ENCODE data around the gene C11orf54.
"Not testable (repeated sequence)": the region's sequence is repeated elsewhere in the genome, so short reads cannot be mapped to it uniquely, and the experiment has no call there.

The C11orf54 gene

DNA sequence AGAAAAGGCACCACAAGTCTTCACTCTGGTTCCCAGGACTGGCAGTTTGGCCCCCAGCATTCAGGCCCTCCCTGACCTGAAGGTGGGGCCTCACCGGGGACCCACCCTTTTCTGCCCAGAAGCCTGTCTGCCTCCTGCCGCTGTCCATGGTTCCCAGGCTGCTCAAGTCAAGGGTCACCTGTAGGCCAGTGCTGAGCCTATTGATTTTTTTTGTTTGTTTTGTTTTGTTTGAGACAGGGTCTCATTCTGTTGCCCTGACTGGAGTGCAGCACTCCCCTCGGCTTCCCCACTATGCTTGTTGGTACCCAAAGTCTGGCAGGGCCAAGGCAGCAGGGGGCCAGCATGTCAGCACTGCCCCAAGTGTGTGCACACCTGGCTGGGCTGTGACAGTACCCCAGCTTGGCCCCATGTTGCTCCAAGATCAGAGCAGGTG is 31.6 kb downstream of the C11orf54 start:
- no peak overlapping the region for H3K4me3 ChIP-seq (ENCODE audit: low read depth, low read length)
- ChIA-PET POLR2A (interaction anchor here (2.4 kb wide), 1 partner anchor 32 kb away, joined by 8 read pairs; the partner anchor contains the start of genes C11orf54 and TAF1D), CTCF (interaction anchor here (1.3 kb wide), 1 partner anchor 11 kb away, joined by 3 read pairs; the partner anchor contains the start of gene MED17)
- no peak for TF ChIP-seq CTCF (IDR thresholded peaks at IDR 0.05; ENCODE audit: insufficient read depth, low read length, missing control alignments)
- DNase-seq (ENCODE audit: low read depth, low spot score) = no peak

- ChIA-PET CTCF (no interaction called here), POLR2A (no interaction called here)
- no peak for TF ChIP-seq CTCF (IDR thresholded peaks at IDR 0.05; ENCODE audit: insufficient read depth, low read length, missing control alignments)
- no peak for DNase-seq (ENCODE audit: low read depth, low spot score)
- no peak overlapping the region for H3K4me3 ChIP-seq (ENCODE audit: low read depth, low read length)
These were observed 32.2 kb downstream of the C11orf54 start for GRCh38 chr11:93773601-93774200.

DNA sequence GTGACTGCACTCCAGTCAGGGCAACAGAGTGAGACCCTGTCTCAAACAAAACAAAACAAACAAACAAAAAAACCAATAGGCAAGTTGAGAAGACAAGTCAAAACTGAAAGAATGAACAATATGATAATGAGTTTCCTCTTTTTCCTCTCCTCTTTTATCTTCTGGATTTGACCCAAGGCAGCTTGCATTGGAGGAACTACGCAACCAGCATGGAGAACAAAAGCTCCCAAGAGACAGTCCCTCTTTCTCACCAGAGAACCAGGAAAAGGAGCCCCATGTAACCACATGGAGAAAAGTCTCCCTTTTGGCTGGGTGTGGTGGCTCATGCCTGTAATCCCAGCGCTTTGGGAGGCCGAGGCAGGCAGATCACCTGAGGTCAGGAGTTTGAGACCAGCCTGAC is 33.1 kb downstream of the C11orf54 start:
- DNase-seq (ENCODE audit: low read depth, low spot score); POLR2A ChIA-PET; H3K4me3 ChIP-seq (ENCODE audit: low read depth, low read length): not testable (repeated sequence)
- CTCF ChIA-PET = interaction anchor here (1.1 to 1.2 kb wide), 2 partner anchors 9 to 16 kb away, joined by 3 read pairs; partner anchors contain the start of gene MED17

- CTCF ChIA-PET = interaction anchor here (0.7 to 1.3 kb wide), 4 partner anchors 8 to 730 kb away, joined by 3 read pairs; partner anchors contain the start of gene MED17
- no peak for TF ChIP-seq CTCF (IDR thresholded peaks at IDR 0.05; ENCODE audit: insufficient read depth, low read length, missing control alignments)
- POLR2A ChIA-PET = no interaction called here
- no peak for DNase-seq (ENCODE audit: low read depth, low spot score)
- no peak overlapping the region for H3K4me3 ChIP-seq (ENCODE audit: low read depth, low read length)
These were observed 33.8 kb downstream of the C11orf54 start for GRCh38 chr11:93775289-93775688.

DNA sequence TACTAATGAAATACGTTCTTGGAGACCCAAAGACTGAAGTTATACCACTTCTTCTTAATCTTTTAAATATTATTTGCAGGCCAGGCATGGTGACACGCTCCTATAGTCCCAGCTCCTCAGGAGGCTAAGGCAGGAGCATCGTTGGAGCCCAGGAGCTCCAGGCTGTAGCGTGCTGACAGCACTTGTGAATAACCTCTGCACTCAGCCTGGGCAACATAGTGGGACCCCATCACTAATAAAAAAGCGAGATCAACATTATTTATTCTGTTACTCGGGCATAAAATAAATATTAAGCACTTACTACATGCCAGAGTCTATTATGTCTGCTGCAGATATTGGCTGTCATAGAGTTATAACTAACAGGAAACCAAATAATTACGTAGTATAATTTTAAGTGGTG is 41.9 kb downstream of the C11orf54 start:
- no peak for TF ChIP-seq CTCF (IDR thresholded peaks at IDR 0.05; ENCODE audit: insufficient read depth, low read length, missing control alignments)
- peak overlapping the region; percentile 99 for H3K4me3 ChIP-seq (ENCODE audit: low read depth, low read length)
- ChIA-PET POLR2A (interaction anchor here (1.3 to 2.2 kb wide), 2 partner anchors 42 to 45 kb away, joined by 7 to 47 read pairs; partner anchors contain the start of genes C11orf54 and TAF1D), CTCF (interaction anchor here (0.9 to 2.2 kb wide), 10 partner anchors 8 to 47 kb away, joined by 3 to 12 read pairs (median 5); no protein-coding TSS in a partner anchor)
- no peak for DNase-seq (ENCODE audit: low read depth, low spot score)

GRCh38 chr11:93783765-93784144 is 42.3 kb downstream of the C11orf54 start:
- ChIA-PET POLR2A (interaction anchor here (0.9 to 2.2 kb wide), 5 partner anchors 11 to 694 kb away, joined by 3 to 47 read pairs (median 3); partner anchors contain the start of genes C11orf54 and TAF1D), CTCF (interaction anchor here (0.7 to 2.1 kb wide), 10 partner anchors 9 to 54 kb away, joined by 3 to 12 read pairs (median 4); no protein-coding TSS in a partner anchor)
- H3K4me3 ChIP-seq (ENCODE audit: low read depth, low read length) = peak overlapping the region; percentile 99
- DNase-seq (ENCODE audit: low read depth, low spot score) = no peak
- TF ChIP-seq CTCF (IDR thresholded peaks at IDR 0.05; ENCODE audit: insufficient read depth, low read length, missing control alignments) = no peak

Data from AG04449 (cell line).